HG03469 (cell line): ENCODE results near the gene MTSS2.

Experiments used
- ATAC-seq: cut with Tn5 transposase; IDR thresholded peaks from one replicate; pipeline ENCODE4 v1.9.1; 2021; ENCODE audit warnings: mild to moderate bottlenecking, moderate library complexity, moderate number of reproducible peaks; ENCODE audit not compliant: unreplicated experiment

MTSS2 gene

DNA sequence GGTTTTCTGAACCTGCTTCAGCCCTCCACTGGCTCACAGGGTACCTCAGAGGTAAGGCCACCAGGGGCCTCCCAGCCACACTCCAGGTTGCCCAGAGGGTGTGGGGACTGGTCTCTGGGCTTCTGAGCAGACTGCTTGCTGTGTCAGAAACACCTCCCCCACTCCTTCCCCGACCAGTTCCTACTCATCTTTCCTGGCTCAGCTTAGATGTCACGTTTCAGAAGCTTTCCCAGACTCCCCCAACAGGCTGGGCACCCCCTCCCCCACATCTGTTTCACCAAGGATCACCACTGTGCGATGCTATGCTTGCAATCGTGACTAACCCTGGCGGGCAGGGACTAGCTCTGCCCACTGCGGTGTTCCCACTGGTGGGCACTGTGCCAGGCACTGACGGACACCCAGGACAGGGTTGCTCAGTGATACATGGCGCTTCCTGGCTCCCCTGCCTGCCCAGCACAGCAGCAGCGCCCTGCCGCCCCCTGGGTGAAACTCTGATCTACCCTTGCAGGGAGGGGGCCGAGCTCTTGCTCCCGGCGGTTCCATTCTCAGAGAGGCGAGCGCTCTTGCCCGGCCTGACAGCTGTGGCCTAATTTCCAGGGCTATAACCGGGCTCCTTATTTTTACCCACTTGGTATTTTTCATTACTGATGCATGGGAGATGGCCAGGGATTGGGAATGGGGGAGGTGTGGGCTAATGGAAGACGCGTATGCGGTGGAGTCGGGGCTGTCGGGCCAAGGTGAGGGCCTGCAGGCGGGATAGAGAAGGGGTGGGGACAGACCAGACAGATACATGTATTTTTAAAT lies 29.4 kb upstream of the MTSS2 start:
- ATAC-seq = no peak

DNA sequence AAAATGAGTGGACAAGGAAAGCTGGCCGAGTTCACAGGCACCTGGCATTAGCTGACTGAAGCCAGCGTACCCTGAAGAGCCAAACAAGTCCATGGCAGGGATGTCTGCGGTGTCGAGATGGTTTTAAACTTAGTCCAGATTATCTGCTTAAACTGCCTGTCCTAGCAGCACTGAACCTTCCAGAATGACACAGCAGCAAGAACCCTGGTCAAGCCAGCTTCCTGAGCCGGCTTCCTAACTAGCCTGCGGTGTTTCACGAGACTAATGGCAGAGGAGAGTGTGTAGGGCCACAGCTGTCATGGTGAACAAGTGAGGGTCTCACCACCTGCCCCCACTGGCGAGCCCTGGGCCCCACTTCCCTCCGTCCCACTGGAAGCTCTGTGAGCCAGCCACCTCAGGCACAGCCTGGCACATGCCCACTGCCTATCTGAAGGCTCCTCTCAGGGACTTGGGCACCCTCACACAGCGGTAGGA lies 28.8 kb upstream of the MTSS2 start:
- no peak for ATAC-seq

GRCh38 chr16:70713824-70714223 lies 28.0 kb upstream of the MTSS2 start:
- ATAC-seq = no peak

DNA sequence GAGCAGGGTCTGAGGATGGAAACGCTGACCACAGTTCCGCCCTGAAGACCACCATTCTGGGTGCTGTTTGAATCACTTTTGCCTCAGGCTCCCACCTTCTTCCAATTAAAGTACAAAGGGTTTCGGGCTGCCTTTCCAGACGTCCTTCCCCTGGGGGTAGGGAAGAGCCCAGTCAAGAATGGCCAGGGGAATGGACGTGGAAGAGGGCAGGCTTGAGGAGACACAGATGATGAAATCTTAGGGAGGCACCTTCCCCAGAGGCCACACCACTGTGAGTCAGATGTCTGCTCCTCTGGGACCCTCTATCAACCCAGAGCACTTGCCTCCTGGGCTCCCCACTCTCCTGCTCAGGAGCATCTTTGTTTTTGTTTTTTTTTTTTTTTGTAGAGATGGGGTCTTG lies 27.5 kb upstream of the MTSS2 start:
- ATAC-seq = no peak

DNA sequence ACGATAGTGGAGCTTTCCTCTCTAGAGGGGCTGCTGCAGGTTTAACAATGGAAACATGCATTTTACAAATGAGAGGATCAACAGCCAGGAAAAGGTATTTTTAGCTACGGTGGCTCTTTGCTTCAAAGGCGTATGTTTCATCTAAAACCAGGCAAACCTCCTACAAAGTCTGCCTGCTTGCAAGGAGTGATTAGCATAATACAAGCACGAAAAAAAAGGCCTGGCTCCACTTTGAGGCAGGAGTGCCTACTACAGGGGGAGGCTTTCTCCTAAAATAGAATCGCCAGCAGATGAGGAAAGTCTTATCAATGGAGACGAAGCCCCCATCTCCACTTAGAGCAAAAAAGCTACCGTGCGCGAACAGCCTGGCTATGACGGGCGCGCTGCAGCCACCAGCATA lies 27.1 kb upstream of the MTSS2 start:
- ATAC-seq = no peak

DNA sequence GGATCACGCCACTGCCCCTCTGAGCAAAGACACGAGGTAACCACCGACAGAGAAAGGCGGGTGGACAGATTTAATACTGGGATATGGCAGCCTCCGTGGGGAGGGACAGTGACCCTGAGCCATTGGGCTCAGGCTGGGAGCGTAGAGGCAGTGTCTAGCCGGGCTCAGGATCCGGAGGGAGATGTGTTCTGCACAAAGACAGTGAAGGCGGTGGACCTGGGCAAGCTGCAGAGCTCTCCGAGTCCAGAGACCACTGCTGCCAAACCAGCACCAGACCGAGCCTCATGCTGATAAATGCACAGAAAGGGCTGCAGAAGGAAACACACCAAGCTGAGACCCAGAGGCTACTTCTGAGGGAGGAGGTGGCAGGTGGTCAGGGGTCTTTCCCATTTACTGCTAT lies 26.5 kb upstream of the MTSS2 start:
- no peak for ATAC-seq

GRCh38 chr16:70711211-70712031 lies 25.6 kb upstream of the MTSS2 start:
- no peak for ATAC-seq

DNA sequence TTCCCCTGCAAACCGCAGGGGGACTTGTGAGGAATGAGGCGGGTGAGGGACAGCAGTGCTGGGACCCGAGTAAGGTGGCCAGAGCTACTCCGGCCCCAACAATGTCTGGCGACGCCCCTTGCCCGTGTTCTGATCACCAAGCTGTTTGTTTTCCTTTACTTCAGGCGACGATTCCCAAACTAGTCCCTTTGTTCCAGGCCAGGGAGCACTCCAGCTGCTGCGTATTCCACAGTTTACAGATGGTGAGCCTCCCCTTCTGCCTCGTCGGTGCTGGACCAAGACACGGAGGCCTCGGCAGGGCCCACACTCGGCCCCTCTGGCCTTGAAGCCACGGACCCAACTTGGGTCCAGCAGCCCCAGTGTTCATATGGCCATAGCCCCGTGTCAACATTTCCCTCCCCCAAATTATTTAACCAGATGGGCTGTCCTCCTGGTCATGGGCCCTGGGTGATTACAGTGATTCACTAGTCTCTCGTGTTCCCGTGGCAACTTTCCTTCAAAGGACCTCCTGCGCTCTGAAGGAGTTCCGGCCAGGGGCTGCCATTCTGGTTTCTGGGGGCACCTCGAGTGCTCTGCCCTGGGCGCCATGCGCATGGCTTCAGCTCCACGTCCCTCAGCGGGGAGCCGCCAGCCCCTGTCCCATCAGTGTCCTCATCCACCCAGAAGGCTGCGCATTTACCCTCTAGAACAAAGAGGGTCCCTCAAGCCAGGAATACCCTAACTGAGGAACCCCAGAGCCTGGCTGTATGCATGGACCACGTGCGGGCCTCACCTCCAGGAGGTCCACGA lies 24.8 kb upstream of the MTSS2 start:
- no peak for ATAC-seq

GRCh38 chr16:70709942-70710341 lies 24.1 kb upstream of the MTSS2 start:
- no peak for ATAC-seq

- no peak for ATAC-seq
Measured at GRCh38 chr16:70709457-70709856, 23.6 kb upstream of the MTSS2 start.

DNA sequence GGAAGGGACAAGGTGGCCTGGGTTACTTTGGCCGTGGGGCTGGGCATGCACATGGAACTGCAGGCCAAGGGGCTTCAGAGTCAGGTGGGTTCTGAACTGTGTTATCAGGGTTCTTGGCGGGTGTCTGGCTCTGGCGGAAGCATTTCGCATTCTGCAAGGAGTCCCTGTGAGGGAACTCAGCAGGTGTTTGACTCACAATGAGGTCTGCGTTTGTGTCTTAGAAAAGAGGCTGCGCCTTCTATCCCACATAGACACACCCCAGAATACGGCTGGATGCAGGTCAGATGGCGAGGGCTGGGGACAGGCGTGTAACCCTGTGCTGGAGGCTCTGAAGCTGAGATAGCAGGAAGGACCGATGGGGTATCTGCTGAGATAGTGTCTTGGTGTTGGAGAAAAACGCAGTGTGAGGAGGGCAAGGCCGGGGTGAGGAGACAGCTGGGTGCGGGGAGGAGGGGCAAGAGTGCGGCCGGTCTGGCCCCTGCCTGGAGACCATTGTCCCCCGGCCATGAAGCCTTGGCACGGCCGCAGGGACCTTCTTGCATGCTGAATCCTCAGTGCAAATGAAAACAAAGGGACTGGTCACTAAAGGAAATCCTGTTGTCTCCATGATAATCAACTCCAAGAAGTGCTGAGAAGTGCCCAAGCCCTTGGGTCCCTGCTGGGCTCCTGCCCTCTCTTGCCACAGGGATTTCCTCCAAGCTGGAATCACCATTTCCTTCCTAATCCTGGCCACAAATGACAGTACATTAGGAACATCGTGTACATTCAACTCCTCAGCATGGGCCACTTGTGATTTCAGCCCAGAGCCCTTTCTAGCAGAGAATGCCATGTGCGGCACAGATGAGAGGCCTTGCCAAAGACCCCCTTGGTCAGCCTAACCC lies 22.8 kb upstream of the MTSS2 start:
- ATAC-seq = no peak

- no peak for ATAC-seq
Measured at GRCh38 chr16:70706948-70707465, 21.2 kb upstream of the MTSS2 start.

GRCh38 chr16:70705056-70705455 lies 19.2 kb upstream of the MTSS2 start:
- ATAC-seq = no peak

DNA sequence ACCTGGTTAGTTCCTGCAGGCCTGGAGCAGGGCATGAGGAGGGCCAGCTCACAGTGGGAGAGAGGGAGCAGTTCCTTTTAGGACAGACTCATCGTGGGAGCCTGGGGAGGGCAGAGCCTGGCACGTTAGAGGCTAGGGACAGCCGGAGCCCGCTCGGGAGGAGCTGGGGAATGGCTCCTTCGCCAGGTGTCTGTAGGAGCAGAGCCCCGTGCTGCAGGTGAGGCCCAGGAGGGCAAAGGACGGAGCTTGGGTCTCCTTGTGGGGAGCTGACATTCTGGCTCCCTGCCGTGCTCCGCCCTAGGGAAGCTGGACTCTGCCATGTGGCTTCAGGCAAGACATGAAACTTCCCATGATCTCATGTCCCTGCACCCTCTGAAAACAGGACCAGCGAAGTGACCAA lies 18.7 kb upstream of the MTSS2 start:
- no peak for ATAC-seq

GRCh38 chr16:70703835-70704381 lies 18.1 kb upstream of the MTSS2 start:
- no peak for ATAC-seq

GRCh38 chr16:70703041-70703834 lies 17.4 kb upstream of the MTSS2 start:
- no peak for ATAC-seq

GRCh38 chr16:70702624-70703023 lies 16.8 kb upstream of the MTSS2 start:
- ATAC-seq = no peak

DNA sequence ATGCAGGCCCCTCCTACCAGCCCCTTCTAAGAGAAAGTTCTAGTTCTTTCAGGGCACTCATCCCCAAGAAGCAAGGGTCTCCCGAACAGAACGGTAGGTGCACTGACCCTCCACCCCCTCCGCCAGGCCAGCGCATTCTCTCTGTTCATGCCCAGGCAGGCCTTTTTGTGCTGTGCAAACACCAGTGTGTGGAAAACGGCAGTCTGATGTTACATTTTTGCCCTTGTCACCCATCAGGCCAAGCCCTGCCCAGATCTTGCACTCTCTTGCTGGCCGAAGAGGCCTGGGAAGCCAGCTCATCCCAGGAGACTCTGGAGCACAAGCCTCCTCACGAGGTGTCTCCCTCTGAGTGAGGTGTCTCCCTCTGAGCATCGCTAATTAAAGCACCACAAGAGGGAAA lies 16.1 kb upstream of the MTSS2 start:
- no peak for ATAC-seq

- ATAC-seq = no peak
Measured at GRCh38 chr16:70701596-70701995, 15.7 kb upstream of the MTSS2 start.
